ENCODE results near the gene SNTG2. TPM values are rescaled to one million over a fixed set of nuclear protein-coding genes. Genes with fewer than 3 reads are reported as not detected.
A peak's percentile ranks its signal among the peaks of the same experiment; 100 is the strongest.
"Not testable (repeated sequence)": the region's sequence is repeated elsewhere in the genome, so short reads cannot be mapped to it uniquely, and the experiment has no call there.

SNTG2 gene
- total RNA-seq, 1 donor from 2014 or later = not detected

DNA sequence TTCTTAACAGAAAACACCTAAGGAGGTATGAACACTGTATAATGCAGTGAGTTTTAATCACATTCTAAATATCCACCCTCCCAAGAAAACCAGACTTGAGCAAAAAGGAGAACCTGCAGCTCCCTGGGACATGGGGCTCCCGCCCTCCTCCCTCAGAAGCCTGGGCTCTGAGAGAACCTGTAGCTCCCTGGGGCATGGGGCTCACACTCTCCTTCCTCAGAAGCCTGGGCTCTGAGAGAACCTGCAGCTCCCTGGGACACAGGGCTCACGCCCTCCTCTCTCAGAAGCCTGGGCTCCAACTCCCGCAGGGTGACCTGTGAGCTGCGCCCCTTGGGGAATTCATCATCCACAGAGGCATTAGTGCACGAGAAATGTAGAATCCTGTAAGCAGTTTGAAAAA, 222.9 kb downstream of the SNTG2 start:
- no peak for DNase-seq (ENCODE audit: low read depth in 2 of 2)

DNA sequence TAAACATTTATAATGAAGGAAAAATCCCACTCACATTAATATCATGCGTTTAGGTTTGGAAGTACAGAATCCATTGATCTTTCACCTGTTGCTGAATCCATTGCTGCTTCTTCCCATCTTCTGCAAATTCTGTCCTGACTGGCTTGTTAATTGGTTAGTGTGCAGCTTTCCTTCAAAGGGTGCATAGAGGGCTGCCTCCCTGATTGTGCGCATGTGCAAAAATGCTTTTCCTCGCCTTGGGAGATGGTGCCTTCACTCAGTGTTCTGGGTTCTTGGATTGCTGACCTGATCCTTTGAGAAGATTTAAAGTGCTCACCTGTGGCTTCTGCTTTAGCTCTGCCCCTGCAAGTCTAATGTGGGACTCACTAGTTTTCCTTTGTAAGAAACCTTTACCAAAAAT, 231.2 kb downstream of the SNTG2 start:
- no peak for DNase-seq (ENCODE audit: low read depth in 2 of 2)

DNA sequence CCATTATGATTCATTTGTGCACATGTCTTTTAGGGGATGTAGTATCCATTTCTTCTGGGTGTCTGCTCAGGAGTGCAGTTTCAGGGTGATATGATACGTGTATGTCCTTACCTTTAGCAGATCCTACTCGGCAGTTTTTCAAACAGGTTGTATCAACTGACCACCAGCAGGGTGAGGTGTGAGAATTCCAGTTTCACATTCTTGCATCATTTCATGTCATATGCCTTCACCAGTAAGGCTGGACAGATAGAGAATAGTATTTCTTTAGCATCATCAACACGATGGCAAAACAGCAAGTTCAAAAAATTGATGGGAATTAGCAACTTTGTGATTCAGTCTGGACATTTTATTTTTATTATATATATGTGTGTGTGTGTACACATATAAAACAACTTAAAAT, 232.7 kb downstream of the SNTG2 start:
- DNase-seq (ENCODE audit: low read depth in 2 of 2) = no peak

DNA sequence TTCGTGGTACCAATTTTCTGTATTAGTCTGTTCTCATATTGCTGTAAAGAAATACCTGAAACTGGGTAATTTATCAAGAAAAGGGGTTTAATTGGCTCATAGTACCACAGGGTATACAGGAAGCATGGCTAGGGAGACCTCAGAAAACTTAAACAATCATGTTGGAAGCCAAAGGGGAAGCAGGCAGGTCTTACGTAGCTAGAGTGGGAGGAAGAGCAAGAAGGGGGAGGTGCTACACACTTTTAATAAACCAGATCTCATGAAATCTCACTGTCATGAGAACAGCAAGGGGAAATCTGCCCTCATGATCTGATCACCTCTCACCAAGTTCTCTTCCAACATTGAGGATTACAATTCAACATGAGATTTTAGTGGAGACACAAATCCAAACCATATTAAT, 235.8 kb downstream of the SNTG2 start:
- DNase-seq (ENCODE audit: low read depth in 2 of 2) = no peak

DNA sequence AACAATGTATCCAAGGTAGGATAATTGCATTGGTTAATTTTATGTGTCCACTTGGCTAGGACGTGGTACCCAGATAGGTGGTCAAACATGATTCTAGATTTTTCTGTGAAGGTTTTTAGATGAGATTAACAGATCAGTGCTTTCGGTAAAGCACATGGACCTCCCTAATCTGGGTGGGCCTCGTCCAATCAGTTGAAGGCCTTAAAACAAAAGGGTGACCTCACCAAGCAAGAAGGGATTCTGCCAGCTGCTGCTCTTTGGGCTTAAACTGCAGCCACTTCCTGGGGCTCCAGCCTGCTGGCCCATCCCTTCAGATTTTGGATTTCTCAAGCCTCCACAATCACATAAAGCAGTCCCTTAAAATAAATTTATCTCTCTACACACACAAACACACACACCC, 236.5 kb downstream of the SNTG2 start:
- DNase-seq (ENCODE audit: low read depth in 2 of 2) = no peak

DNA sequence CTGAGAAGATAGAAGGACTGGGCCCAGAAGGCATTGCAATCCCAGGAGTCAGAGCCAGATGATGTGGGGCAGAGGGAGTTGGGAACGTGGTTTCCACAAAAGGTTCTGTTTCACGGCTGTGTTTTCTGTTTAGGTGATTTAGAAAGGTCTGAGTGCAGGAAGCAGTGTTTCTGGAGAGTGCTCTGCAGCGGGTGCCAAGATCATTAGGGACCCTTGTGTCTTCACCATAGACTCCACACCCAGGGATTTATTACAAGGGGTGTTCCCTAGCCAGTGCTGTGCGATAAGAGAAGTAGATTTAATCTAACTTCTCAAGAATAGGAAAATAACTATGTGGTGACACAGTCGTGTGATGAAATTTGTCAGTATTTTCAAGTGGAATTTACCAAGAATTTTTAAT, 241.5 kb downstream of the SNTG2 start:
- no peak for DNase-seq (ENCODE audit: low read depth in 2 of 2)

DNA sequence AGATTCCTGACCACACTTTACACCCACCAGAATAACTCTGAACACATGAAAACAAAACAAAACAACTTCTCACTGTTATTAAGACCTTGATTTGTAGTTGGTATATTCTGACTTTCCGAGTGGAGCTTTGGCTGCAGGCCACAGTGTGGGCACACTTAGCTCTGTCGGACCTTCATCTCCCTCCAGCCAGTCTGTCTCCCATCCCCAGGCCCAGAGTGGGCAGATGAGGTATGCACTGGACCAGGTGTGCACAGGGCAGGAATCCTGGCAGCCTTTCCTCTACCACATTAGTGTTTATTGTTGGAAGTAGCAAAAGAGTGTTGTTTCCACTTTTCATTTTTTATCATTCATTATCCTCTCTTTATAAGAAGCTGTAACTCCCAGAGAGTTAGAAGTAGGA, 243.2 kb downstream of the SNTG2 start:
- DNase-seq (ENCODE audit: low read depth in 2 of 2) = no peak

DNA sequence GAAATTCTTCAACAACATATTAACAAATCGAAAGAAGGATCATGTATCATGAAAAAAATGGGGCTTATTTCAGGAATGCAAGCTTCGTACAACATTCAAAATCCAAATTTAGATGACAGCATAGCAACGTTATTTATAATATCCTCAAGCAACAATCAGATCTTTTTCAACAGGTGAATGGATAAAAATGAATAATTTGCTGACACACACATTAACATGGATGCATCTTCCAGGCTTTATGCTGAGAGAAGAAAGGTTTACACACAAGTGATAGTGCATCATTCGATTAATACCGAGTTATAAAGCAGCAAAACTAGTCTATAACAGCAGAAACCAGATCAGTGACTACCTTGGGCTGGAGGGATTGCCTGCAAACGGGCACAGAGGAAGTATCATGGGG, 253.1 kb downstream of the SNTG2 start:
- no peak for DNase-seq (ENCODE audit: low read depth in 2 of 2)

DNA sequence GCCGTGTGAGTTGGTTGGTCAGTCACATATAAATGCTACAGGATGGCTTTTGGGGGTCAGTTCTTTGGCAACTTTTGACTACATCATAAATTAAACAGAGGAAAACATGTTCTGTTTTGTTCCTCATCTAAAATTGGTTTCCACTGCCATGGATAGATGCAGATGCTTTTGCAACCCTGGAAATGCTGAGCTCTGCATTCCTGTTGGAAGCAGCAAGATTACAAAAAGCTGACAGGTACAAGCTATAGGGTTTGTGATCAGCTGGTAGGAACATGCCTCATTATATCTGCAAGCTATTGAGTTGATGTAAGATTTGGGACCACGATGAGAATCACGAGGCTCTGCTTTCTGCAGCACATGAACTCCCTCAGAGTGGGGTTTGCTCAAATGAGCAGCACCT, 255.2 kb downstream of the SNTG2 start:
- no peak for DNase-seq (ENCODE audit: low read depth in 2 of 2)

DNA sequence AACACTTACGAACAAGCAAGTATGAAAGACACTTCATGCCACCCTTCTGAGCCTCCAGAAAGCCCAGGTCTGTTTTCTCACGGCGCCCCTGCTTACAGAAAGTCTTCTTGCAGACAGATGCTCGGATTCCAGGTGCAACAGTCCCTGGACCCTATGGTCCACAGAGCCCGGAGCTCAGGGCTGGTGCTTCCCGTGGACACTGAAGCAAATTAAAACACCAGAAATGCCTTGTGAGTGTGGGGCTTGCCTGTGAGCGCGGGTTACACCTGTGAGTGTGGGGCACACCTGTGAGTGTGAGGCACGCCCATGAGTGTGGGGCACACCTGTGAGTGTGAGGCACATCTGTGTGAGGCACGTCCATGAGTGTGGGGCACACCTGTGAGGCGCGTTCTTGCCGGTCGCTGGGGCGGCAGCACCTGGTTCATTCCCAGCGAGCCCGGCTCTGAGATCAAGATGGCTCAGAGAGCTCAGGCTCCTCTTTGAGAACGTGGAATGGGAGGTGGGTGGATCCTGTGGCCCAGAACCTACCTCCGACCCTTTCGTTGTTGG, 257.4 kb downstream of the SNTG2 start:
- no peak for DNase-seq (ENCODE audit: low read depth in 2 of 2)

DNA sequence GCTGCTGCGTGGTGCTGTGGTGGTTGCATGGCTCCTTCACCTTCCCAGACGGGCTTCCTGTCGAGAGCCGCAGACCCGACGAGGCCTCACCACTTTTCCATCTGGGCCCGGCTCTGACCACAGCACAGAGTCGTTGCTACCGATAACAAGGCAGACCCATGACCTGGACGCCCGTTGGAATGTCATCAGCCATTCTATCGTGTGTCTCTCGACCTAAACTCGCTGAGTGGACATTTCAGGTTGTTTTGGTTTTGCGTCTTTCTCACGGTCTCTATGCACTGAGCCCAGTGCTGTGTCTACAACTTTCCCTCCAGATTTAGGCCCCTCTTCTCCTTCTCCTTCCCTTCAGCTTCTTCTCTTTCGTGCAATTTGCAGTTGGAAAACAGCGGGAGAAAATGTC, 257.9 kb downstream of the SNTG2 start:
- DNase-seq (ENCODE audit: low read depth in 2 of 2) = no peak

DNA sequence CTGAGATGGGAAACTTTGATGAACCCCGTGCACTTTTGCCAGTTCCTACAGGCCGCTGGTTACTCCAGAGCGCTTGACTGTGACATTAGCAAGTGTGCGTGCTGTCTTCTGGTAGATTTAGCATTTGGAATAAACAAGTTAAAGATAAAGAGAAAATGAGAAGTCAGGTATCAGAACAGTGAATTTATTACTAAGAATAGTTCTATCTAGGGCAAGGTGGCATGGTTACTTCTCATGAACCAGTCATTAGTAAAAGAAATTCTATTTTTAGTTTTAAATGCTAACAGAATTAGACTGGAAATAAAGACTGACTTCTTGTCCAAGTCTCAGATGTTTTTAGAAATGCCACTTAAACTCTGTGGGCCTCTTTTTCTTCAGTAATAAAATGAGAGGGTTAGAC, 258.6 kb downstream of the SNTG2 start:
- no peak for DNase-seq (ENCODE audit: low read depth in 2 of 2)

DNA sequence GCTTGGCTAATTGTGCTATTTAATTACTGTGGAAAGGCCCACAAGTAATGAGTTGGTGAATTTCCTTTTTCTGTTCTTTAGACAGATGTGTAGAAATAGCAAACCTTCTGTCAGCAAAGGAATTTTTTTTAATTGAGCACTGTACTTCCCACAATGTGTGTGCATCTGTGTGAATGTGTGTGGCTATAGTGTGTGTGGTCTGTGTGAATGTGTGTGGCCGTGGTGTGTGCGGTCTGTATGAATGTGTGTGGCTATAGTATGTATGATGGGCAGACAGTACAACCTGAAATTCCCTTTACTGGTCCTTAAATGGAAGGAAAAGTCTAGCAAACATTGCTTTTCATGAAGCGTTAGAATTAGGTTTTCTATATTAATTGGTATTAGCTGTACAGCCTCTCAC, 259.1 kb downstream of the SNTG2 start:
- no peak for DNase-seq (ENCODE audit: low read depth in 2 of 2)

DNA sequence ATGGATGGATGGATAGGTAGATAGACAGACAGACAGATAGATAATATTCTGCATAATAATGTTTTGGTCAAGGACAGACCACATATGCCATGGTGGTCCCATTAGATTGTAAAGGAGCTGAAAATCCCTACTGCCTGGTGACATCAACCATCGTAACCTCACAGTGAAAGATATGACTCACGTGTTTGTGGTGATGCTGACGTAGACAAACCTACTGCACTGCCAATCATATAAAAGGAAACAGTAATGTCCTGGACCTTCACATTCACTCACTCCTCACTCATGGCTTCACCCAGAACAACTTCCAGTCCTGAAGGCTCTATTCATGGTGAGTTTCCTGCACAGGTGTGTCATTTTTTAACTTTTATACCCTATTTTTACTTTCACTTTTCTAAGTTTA, 259.7 kb downstream of the SNTG2 start:
- no peak for DNase-seq (ENCODE audit: low read depth in 2 of 2)

DNA sequence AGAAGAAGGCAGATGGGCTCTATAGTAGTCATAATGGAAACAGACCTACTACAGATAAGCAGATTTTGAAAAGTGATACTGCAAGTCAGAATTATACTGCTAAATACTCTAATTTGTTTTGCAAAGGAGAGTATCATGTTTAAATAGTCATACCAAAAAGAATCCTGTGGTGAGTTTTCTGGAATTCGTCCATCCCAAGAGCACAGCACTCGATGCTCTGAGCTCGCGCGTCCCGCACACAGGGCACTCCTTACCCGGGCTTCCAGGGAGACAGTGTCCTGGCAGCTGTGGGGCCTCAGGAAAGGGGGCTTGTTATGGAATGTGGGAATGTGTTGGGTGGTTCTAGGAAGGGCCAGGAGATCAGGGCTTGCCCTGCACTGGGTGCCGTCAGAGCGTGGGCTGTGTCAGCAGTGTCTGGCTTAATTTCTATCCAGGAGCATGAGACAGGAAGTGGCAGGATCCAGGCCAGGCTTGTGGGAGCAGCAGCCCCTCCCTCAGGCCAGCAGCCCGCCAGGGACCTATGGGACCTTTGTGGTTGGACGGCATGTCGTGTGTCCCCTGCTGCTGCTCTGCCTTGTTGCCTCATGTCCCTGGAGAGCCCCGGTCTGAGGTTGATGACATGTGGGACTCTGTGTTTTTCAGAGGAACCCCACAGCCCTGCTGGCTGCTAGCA, 269.4 kb downstream of the SNTG2 start:
- DNase-seq (ENCODE audit: low read depth in 2 of 2) = no peak

DNA sequence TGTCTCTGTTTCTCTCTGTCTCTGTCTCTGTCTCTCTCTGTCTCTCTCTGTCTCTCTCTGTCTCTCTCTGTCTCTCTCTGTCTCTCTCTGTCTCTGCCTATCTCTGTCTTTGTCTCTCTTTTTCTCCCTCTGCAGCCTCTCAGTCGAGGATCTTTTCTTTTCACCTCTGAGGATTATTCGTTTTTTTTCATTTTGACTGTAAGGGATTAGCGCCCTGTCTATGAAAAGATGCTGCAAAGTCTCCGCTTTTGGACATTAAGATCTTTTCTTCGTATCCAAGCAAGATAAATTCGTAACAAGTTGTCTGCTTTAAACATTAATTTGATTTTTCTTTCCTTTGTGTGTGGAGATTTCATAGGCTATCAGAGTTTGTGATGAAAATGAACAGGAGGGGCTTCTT, 271.4 kb downstream of the SNTG2 start:
- no peak for DNase-seq (ENCODE audit: low read depth in 2 of 2)

DNA sequence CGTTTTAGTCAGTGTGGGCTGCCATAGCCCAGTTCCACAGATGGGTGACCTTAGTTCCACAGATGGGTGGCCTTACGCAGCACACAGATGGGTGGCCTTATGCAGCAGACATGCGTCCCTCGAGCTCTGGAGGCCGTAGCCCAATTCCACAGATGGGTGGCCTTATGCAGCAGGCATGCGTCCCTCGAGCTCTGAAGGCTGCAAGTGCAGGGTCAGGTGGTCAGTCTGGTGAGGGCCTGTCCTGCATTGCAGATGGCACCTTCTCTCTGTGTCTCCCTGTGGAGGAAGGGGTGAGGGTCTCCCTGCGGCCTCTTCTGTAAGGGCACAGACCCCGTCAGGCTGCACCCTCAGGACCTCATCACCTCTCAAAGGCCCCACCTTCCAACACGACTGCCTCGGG, 273.1 kb downstream of the SNTG2 start:
- no peak for DNase-seq (ENCODE audit: low read depth in 2 of 2)

DNA sequence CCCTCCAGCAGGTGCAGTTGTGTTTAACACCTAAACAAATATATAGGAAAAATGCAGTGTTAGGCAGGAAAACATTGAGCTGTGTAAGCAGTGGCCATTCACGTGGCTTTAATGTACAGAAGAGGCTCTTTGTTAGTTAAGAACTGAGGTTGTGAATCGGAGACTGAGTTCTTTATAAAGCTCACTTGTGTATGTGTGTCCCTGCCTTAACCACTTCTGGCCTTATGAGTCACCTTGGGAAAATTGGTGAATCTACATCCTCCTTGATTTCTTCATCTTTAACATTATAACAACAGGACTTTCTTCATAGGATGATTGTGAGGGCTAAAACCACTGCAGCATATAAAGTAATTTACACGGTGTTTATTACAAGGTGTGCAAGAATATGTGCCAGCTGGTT, 274.3 kb downstream of the SNTG2 start:
- no peak for DNase-seq (ENCODE audit: low read depth in 2 of 2)

DNA sequence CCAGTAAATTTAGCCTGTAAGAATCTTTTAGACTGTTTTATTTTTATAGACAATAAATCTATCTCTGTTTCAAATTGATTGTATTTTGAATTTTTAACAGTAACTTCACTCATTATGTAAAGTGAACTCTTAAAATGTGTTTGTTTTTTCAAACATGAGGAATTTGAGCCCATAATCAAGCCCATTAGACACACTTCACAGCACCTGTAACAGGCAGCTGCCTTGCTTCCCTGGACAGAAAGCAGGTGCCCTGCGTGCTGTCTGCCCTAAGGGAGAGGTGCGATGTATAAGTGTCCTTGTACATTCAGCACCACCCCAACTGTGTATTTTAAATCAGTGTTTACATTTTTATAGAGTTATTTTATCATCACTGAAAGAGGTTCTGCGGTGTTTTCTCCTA, 276.1 kb downstream of the SNTG2 start:
- no peak for DNase-seq (ENCODE audit: low read depth in 2 of 2)

DNA sequence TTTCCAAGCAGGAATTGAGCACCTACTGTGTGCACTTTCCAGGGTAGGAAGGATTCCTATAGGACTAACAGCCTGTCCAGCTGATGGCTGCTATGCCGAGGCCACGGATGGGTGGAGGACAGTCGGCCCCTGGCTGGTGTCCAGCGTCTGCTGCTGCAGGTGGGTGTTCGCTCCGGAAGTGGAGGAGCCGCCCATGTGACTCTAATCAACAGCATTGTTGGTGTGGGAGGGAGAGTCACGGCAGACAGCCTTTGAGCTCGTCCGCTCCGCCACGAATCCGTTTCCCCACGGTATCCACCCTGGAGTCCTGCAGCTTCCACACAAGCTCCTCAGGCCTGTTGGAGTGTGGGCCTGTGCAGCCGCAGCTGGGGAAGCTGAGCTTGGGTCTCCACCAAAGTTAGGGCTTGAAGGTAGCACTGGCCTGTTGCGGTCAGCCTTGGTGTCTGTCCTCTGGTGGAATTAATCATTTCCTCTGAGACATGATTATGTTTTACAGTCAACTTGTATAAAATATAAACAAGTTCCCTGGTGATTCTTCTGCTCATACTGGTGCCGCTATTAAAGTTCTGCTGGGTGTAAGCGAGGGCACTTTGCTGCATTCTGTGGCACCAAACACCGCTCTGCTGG, 276.7 kb downstream of the SNTG2 start:
- peak in 1 of 2 donors; percentile 5 for DNase-seq (ENCODE audit: low read depth in 2 of 2)

DNA sequence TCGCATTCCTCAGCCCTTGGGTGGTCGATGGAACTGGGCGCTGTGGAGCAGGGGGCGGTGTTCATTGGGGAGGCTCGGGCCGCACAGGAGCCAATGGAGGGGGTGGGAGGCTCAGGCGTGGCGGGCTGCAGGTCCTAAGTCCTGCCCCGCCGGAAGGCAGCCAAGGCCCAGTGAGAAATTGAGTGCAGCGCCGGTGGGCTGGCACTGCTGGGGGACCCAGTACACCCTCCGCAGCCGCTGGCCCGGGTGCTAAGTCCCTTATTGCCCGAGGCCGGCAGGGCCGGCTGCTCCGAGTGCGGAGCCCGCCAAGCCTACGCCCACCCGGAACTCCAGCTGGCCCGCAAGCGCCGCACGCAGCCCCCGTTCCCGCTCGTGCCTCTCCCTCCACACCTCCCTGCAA, 278.9 kb downstream of the SNTG2 start:
- DNase-seq (ENCODE audit: low read depth in 2 of 2) = not testable (repeated sequence)

DNA sequence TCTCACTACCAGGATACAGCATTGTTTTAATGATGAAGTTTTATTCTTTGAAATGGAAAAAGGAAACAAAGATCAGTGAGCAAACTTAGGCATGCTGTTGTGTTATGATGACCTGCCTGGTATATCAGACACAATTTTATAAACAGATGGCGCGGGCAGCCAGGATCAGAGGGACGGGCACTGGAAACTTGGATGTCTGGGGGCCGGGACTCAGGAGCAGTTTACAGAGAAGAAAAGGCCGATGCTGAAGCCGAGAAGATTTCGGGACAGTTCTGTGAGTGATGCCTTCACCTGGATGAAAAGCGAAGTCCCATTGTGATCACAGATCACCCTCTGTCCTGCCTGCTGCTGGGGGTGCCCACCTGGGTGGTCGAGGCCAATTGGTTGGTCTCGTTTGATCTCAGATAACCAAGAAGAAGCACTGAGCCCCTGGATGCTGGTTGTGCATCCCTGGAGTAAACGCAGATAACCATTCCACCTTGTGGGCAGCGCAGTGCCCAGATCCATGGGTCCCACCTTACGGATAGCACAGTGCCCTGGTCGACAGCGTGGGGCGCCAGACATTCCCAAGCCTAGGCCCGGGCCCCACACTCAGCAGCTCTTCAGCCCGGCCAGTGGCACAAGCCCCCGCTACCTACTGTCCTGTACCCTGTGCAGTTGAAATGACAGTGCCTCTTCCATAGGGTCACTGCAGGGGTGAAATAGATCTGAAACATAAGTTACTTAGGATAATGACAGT, 279.7 kb downstream of the SNTG2 start:
- no peak for DNase-seq (ENCODE audit: low read depth in 2 of 2)
